MG63 (cell line): ENCODE measurements around the gene GRIK3. TPM values are rescaled to one million over a fixed set of nuclear protein-coding genes. Genes with fewer than 3 reads are reported as not detected.
A peak's percentile ranks its signal among the peaks of the same experiment; 100 is the strongest.

Experiments
- DNase-seq: peaks from one replicate; pipeline ENCODE4 v3.0.0-alpha.2; 2020
- H3K27me3 ChIP-seq: fragments of 250-450 bp; sonication (Bioruptor Pico); 2 replicates; pipeline ENCODE4 v1.5.1; 2020; ENCODE audit warnings: mild to moderate bottlenecking, moderate library complexity
- H3K36me3 ChIP-seq: fragments of 250-450 bp; sonication (Bioruptor Pico); 2 replicates; pipeline ENCODE4 v1.5.1; 2020; ENCODE audit warnings: mild to moderate bottlenecking, moderate library complexity
- H3K4me3 ChIP-seq: fragments of 250-450 bp; sonication (Bioruptor Pico); 2 replicates; pipeline ENCODE4 v1.5.1; 2020; ENCODE audit warnings: mild to moderate bottlenecking, moderate library complexity
- H3K9me3 ChIP-seq: fragments of 250-450 bp; sonication (Bioruptor Pico); 2 replicates; pipeline ENCODE4 v1.5.1; 2020; ENCODE audit warnings: mild to moderate bottlenecking, moderate library complexity
- total RNA-seq: library from RNA; depleted of rRNA; stranded (reverse); fragments of >200 nt; shearing (Covaris generic); gene quantifications from 2 replicates; pipeline ENCODE4 v1.2.3, GENCODE V29; 2014; ENCODE audit warnings: low replicate concordance

Gene GRIK3
- total RNA-seq, 1 experiment from 2014 or later = 0.66 TPM

DNA sequence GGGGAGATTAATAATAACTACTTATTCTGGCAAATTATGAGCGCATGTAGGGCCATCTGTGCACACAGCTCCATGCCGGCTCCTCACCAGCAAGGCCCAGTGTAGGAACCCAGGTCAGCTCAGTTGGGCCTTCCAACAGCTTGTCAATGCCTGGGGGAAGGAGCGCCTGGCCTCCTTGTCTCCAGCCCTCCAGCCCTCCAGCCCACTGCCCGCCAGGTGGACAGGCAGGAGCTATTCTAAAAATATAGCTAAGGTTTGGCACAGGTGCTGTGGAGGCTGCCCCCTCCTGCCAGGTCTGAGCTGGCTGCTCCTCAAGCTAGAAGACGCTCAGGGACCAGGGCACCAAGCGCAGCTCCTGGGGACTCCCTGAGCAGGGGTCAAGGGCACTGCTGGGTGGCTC is 85.7 kb downstream of the GRIK3 start:
- Histone ChIP-seq H3K36me3 (no peaks in the 10 kb centered on the region), H3K9me3 (no peaks in the 10 kb centered on the region), H3K4me3 (no peak overlapping the region), H3K27me3 (no peaks in the 10 kb centered on the region)
- DNase-seq = no peak

DNA sequence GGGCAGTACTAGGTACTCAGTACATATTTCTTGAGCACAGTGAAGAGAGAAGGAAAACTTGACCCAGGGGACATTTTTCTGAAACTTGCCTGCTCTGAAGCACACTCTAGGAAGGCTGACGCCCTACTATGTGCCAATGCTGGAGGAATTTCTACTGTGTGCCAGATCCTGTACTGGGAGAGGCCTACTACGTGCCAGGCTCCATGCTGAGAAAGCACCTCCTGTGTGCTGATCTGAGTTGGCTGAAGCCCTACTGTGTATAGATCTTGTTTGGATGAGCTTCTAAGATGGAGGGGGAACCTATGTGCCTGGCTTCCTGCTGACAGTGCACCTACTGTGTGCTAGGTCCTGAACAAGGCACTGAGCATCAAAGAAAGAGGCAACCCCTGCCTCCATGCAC is 86.2 kb downstream of the GRIK3 start:
- Histone ChIP-seq H3K4me3 (no peak overlapping the region), H3K36me3 (no peaks in the 10 kb centered on the region), H3K9me3 (no peaks in the 10 kb centered on the region), H3K27me3 (no peaks in the 10 kb centered on the region)
- no peak for DNase-seq

DNA sequence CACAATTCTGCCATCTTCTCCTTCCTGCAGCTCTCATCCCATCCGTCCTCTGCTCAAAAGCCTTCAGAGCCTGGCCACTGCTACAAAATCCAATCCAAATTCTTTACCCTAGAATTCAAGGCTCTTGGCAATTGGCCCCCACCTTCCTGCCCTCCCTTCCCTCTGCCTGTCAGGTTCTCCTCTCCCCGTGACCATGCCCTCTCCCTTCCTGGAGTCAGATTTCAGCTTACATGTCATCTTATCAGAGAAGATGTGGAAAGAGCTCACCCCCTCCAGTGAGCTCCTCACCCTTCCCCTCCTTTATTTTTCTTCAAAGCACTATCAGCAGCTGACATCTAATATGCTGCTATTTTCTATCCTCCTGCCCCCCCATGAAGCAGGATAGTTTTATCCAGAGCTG is 86.9 kb downstream of the GRIK3 start:
- no peaks in the 10 kb centered on the region for H3K36me3 ChIP-seq
- H3K27me3 ChIP-seq = no peaks in the 10 kb centered on the region
- no peak overlapping the region for H3K4me3 ChIP-seq
- H3K9me3 ChIP-seq = no peaks in the 10 kb centered on the region
- no peak for DNase-seq

DNA sequence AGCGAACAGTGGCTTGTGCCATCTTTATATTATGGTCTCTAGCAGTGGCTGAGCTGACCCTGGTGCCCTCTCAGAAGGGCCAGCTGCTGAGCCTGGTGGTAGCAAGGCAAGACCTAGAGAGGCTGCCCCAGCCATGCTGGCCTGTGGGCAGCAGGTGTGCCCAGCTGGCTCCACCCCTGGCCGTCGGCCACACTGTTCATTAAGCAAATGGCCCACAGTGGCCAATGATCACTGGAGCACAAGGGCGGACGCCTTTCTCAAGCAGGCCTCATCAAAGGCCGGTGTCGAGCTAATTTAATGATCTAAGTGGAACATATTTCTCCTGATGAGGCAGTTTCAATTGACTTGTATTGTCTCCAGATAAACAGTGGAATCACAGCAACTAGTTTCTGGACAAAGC is 89.4 kb downstream of the GRIK3 start:
- no peak overlapping the region for H3K4me3 ChIP-seq
- H3K27me3 ChIP-seq = no peaks in the 10 kb centered on the region
- H3K9me3 ChIP-seq = no peaks in the 10 kb centered on the region
- DNase-seq = no peak
- H3K36me3 ChIP-seq = no peaks in the 10 kb centered on the region

DNA sequence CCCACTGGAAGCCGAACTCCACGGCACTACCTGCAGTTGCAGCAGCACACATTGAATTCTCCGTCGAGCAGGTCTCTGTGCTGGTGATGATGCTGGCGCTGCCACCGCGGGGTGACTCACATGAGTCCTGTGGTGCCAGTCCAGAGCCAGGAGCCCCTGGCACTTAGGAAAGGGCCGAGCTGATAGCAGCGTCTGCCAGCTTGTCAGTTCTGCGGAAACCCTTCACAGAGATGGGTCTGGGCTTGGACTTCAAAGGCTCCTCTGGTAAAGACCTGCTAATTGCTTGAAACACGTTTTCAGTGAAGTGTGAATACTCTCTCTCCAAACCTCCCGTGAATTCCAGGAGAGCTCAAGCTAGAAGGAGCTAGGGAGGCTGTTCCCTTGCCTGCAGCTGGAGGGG is 92.2 kb downstream of the GRIK3 start:
- peak; percentile 11 for DNase-seq
- no peaks in the 10 kb centered on the region for H3K36me3 ChIP-seq

DNA sequence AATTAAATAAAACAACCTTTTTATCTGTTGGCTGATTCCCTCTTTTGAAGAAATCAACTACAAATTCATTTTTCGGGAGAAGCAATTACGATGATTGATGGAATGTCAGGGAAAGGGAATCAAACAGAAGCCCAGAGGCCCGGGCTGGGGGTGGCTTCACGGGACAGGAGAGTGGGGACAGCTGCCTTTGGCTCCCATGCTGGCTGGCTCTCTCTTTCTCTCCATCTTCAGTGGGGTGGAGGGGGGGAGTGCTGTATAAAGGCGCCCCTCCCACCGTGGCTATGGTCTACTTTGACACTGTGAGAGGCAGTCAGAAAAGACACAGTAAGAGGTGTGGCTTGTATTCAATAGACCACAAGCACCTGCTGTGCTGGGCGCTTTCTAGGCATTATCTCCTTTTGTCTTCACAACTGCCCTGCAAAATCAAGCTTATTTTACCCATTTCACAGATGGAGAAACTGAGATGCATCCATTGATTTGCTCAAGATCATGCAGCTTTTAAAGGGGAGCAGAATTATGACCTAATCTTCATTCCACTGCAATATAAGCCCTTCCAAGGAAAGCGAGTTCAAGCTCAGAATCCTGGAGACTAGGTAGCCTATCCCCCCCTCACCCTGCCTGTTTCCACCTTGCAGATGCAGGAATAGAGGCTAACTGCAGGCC is 92.9 kb downstream of the GRIK3 start:
- Histone ChIP-seq H3K4me3 (no peak overlapping the region), H3K27me3 (no peaks in the 10 kb centered on the region), H3K9me3 (no peaks in the 10 kb centered on the region), H3K36me3 (no peaks in the 10 kb centered on the region)
- DNase-seq = no peak

More for the DNA sequence above, 92.2 kb downstream of the GRIK3 start:
- Histone ChIP-seq H3K9me3 (no peaks in the 10 kb centered on the region), H3K4me3 (no peak overlapping the region), H3K27me3 (no peaks in the 10 kb centered on the region)

DNA sequence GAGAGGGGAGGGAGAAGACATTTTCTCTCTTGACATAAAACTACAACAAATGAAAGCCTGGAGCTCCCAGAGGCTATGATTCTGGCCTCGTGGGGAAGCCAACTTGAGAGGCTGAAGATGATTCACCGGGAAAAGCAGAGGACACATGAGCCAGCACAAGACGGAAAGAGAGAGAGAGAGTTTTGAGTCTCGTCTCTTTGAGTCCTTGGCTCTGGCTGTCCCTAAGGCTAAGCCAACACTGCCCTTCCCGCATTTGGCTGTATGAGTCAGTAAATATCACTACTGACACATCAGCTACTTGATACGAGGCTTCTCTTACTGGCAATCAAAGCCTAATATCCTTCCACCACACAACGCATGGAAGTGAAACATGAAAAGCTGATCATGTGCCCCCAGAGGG is 95.5 kb downstream of the GRIK3 start:
- Histone ChIP-seq H3K27me3 (peaks cover 4% of the 10 kb centered on the region; the same call in 1 of the 2 replicates), H3K4me3 (no peak overlapping the region), H3K36me3 (no peaks in the 10 kb centered on the region), H3K9me3 (no peaks in the 10 kb centered on the region)
- DNase-seq = peak; percentile 72

DNA sequence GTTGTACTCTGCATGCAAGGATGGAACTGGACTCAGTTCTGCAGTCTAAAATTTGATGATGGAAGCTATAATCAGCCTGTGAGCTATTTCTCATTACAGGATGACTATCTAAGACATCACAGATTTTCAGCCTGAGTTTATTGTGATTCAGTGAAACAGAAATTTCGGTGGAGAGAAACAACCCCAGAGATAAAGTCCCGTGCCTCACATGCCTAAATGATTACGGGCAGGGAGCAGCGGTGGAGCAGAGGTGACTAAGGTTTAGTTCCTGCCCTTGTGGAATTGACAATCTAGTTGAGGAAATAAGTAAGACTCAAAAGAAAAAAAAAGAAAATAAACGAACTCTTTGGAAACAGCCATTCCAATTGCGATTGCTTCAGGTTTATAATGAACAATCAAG is 96.9 kb downstream of the GRIK3 start:
- peak; percentile 32 for DNase-seq
- H3K4me3 ChIP-seq = no peak overlapping the region
- H3K36me3 ChIP-seq = no peaks in the 10 kb centered on the region
- no peaks in the 10 kb centered on the region for H3K9me3 ChIP-seq
- H3K27me3 ChIP-seq = peaks cover 4% of the 10 kb centered on the region; the same call in 1 of the 2 replicates

DNA sequence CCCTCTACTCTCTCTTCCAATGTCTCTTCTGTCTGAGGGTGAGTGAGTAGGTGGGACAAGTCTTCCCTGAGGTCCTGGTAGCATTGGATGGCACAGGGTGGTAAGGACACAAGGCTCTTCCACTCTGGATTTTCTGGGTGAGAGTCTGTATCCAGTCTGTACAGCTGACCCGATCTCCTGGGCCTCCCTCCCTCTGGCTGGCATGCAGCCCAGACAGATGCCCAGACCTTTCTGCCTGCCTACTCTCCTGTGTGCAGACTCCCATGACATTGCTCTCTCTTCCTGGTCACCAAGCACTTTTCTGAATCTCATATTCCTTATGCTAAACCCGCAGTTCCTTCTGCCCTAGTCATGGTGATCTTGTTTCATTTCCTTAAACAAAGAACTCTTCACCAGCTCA is 100.3 kb downstream of the GRIK3 start:
- Histone ChIP-seq H3K27me3 (peaks cover 4% of the 10 kb centered on the region; the same call in 1 of the 2 replicates), H3K36me3 (no peaks in the 10 kb centered on the region)
- no peak for DNase-seq

DNA sequence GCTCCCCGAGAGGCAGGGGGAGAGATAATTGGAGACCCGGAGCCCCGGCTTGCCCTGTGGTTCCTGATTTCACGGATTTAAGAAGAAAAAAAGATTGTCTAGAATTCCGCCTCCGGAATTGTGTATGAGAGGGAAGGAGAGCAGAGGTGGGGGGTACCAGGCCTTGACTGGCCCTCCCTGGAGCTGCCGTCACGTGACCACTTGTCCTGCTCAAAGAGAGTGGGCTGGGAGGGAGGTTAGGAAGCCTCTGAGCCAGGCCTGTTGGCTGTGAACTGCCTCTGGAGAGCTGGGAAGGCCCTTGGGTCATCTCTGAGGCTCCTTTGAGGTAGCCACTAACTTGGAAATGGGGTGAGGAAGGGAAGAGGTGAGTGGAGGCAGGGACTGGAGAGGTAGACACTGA is 106.5 kb downstream of the GRIK3 start:
- no peak for DNase-seq
- Histone ChIP-seq H3K27me3 (no peaks in the 10 kb centered on the region), H3K9me3 (no peaks in the 10 kb centered on the region), H3K4me3 (no peak overlapping the region), H3K36me3 (no peaks in the 10 kb centered on the region)

More for the DNA sequence above, 100.3 kb downstream of the GRIK3 start:
- Histone ChIP-seq H3K9me3 (no peaks in the 10 kb centered on the region), H3K4me3 (no peak overlapping the region)

DNA sequence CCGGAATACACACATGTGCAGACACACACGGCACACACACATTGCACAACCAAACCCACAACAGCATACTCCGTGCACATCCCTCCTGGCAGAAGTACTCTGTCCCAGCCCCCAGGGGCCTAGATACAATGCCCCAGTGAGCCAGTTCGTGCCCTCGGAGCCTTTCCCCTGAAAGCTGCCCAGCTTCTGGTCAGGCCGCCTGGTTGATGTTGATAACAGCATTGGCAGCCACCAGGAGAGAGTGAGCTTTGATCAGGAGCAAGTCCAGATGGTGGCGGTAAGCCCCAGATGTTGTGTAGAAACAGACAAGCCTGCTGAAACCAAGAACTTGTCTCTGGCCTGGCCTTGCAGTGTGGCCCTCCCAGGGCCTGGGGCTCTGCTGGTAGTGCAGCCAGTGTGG is 109.1 kb downstream of the GRIK3 start:
- Histone ChIP-seq H3K9me3 (no peaks in the 10 kb centered on the region), H3K4me3 (no peak overlapping the region), H3K27me3 (no peaks in the 10 kb centered on the region), H3K36me3 (no peaks in the 10 kb centered on the region)
- DNase-seq = no peak

DNA sequence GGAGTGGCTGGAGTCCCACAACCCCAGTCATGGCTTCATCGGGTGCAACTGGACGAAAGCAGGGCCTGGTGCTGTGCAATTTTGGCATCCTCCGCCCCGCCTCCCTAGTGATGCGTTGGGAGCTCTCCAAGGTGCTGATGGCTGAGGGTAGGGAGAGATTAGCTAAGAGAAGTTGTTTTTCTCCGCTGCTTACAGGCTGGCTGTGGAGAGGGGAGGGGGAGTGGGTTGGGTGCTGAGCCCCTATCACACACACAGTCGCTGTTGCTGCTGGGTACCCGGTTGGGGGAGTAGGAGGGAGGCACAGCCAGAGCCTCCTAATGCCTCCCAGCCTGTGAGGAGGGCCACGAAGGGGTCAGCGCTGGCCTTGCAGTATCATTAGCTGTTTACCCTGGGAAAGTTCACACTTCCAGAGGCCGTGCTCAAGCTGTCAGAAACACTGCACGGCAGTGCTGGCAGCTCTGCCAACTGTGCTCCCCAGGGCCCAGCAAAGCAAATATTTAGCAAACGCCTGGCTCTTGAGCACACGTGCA is 110.0 kb downstream of the GRIK3 start:
- Histone ChIP-seq H3K36me3 (no peaks in the 10 kb centered on the region), H3K9me3 (no peaks in the 10 kb centered on the region), H3K27me3 (no peaks in the 10 kb centered on the region), H3K4me3 (no peak overlapping the region)
- peak; percentile 49 for DNase-seq

DNA sequence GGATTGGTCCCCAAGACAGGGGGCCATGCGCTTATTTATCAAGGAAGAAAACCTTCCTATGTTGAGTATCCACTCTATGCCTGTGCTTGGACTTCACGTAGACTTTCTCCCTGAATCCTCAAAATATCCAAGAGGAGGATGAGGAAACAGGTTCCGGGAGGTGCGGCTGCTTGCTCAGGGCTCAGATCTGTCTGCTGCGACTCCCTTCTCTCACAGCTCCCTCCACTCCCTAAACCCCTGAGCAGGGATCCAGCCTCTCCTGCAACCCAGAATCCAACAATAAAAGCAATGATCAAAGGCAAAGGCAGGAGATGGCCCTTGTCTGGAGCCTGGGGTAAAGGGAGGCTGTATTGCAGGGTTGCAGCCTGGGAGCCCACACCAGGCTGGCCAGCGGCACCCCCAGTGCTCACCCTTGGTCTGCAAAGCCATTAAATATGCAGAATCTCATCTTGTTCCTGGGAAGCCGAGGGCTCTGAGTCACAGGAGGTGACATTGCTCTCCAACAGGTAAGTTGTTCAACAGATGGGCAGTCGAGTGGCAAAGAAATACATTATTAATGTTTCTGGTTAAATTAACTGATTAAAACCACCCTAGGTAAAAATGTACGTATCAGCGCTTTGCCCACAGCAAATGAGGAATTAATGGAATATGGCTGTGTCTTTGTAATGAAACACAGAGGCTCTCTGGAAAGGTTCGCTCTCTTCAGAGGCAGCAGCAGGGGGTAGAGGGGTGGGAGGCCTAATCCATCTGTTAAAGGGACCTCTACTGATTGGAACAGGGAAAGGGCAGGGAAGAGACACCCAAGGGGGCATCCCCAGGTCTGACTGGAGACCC is 111.5 kb downstream of the GRIK3 start:
- no peaks in the 10 kb centered on the region for H3K27me3 ChIP-seq
- H3K36me3 ChIP-seq = no peaks in the 10 kb centered on the region
- no peak for DNase-seq
- H3K4me3 ChIP-seq = no peak overlapping the region
- H3K9me3 ChIP-seq = no peaks in the 10 kb centered on the region

DNA sequence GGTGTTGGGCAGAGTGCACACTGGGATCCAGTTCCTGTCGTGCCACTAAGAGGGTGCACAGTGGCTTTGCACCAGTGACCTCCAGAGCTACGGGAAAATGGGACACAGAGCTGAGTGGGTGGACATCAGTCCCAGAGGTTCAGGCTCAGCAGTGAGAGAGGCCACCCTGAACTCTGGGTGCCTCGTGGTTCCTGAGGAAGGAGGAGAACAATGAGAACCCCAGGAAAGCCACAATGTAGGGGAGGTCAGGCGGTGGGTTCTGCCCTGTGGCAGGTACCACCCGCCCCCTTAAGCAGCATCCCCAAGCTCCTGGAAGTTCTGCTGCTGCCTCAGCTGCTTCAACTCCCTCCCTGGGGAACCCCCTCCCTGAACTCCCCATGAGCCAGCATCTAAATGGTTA is 112.2 kb downstream of the GRIK3 start:
- no peaks in the 10 kb centered on the region for H3K9me3 ChIP-seq
- no peak for DNase-seq
- H3K4me3 ChIP-seq = no peak overlapping the region
- no peaks in the 10 kb centered on the region for H3K27me3 ChIP-seq
- no peaks in the 10 kb centered on the region for H3K36me3 ChIP-seq

DNA sequence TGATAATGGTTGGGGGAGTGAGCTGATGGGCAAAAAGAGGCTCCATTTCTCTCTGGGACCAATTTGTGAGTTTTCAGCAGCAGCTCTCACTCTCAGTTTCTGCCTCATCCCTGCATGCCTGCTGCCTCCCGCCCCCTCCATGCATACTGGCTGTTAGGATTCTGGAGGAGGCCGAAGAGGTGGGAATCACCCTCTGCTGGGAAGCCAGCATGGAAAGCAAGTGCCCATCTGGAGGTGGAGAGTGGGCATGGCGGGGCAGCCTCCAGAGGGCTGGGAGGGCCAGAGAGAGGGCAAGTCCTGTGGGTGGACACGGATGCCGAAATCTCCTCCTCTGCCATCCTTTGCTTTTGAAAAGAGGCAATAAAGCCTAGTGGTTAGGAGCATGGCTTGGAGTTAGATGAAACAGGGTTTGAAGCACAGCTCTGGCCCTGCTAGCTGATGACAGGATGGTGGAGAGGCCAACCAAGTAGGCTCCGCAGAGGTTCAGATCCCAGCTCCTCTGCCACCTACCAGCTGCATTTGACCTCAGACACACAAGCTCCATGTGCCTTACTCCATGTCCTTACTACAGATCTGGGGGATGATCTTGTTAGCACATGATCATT is 113.4 kb downstream of the GRIK3 start:
- Histone ChIP-seq H3K27me3 (no peaks in the 10 kb centered on the region), H3K4me3 (no peak overlapping the region), H3K36me3 (no peaks in the 10 kb centered on the region), H3K9me3 (no peaks in the 10 kb centered on the region)
- no peak for DNase-seq

DNA sequence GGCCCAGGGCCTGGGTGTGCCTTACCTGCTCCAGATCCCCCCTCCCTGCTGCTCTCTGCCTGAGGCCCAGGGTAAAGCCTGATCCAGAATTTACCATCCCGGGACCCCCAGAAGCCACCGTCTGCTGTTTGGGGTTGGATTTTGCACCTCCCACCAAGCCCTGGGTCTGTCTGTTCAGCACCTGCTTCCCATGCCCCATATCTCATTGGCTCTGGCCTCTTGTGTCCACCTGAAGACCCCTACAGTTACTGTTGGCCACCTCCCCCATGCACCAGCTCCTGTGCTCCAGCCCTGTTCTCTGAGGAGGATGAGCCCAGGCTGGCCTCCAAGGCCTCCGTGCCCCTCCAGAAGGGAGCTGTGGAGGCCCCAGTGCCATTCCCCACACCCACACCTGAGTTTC is 113.9 kb downstream of the GRIK3 start:
- Histone ChIP-seq H3K36me3 (no peaks in the 10 kb centered on the region), H3K4me3 (no peak overlapping the region), H3K9me3 (no peaks in the 10 kb centered on the region), H3K27me3 (no peaks in the 10 kb centered on the region)
- no peak for DNase-seq

DNA sequence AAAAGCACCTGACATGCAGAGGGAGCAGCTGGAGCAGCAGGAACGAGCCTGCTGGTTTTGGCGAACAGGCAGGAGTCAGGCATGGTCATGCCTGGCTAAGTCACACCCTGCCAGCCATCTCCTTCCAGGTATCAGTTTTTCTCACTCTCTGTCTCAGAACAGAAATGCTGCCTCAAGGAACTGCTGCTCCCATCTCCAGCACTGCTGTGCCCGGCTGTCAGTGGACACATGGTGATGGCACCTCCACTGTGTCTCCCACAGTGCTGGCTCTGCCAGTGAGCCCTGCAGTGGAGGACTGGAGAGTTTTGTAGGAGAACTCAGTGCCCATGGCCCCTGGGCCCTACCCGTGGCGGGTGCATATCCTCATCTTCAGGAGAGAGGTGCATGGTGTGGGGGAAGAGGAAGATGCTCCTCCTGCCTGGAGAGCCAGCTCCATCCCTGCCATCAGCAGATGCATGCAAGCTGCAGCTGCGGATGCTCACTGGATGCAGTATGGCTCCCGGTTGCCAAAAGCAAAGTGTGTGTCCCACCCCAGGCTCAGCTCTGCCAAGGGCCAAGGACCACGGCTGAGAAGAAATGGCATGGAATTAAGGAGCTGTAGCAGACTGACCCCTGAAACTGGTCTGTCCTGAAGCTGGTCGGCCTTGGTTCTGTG is 114.7 kb downstream of the GRIK3 start:
- H3K27me3 ChIP-seq = no peaks in the 10 kb centered on the region
- no peaks in the 10 kb centered on the region for H3K9me3 ChIP-seq
- no peaks in the 10 kb centered on the region for H3K36me3 ChIP-seq
- no peak for DNase-seq
- H3K4me3 ChIP-seq = no peak overlapping the region
